HUES64 (cell line): ENCODE data around the gene MKLN1.
"Not testable (repeated sequence)": the region's sequence is repeated elsewhere in the genome, so short reads cannot be mapped to it uniquely, and the experiment has no call there.

ENCODE experiments used
- H3K27ac ChIP-seq: 2 replicates; pipeline ENCODE4 v1.7.0; 2013; ENCODE audit warnings: low read depth, low read length, inconsistent platforms
- H3K27me3 ChIP-seq: 2 replicates; pipeline ENCODE4 v1.6.1; 2013; ENCODE audit warnings: mild to moderate bottlenecking, low read length; ENCODE audit not compliant: insufficient read depth
- H3K36me3 ChIP-seq: 2 replicates; pipeline ENCODE4 v1.6.1; 2013; ENCODE audit warnings: mild to moderate bottlenecking, low read length; ENCODE audit not compliant: insufficient read depth
- H3K4me1 ChIP-seq: 2 replicates; pipeline ENCODE4 v1.6.1; 2013; ENCODE audit warnings: mild to moderate bottlenecking, low read length, moderate library complexity; ENCODE audit not compliant: insufficient read depth
- H3K4me3 ChIP-seq: 2 replicates; pipeline ENCODE4 v1.5.1; 2013; ENCODE audit warnings: mild to moderate bottlenecking, low read length, moderate library complexity
- H3K9ac ChIP-seq: 2 replicates; pipeline ENCODE4 v1.6.1; 2013; ENCODE audit warnings: mild to moderate bottlenecking, low read depth, low read length
- H3K9me3 ChIP-seq: 2 replicates; pipeline ENCODE4 v1.6.1; 2013; ENCODE audit warnings: low read depth, low read length; ENCODE audit not compliant: insufficient read depth
- whole genome bisulfite sequencing: fragments of 150-250, 120-280 bp; methylation state at CpG from one replicate; pipeline ENCODE4 v1.1.7; 2013; ENCODE audit warnings: missing lambda C conversion rate; 5-methylcytosine and 5-hydroxymethylcytosine counted together

The MKLN1 gene

DNA sequence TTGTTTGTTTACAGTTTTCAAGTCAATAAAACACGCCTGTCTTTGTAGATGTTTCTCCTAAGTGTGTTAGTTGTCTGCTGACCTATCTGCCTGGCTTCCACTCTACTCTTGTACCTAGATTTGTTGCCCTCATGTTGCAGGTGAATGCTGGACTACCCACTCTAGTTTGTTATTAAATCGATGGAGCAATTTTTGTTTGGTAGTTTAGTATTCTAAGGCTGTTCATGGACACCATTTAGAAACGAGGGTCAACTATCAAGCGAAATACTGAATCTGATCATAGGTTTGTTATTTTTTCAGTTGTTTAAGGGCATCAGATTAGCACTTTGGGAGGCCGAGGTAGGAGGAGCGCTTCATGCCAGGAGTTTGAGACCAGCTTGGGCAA lies 29.1 kb upstream of the MKLN1 start:
- H3K4me1 ChIP-seq = peaks cover 18% of the 10 kb centered on the region
- no peak overlapping the region for H3K4me3 ChIP-seq
- H3K9me3 ChIP-seq = no peaks in the 10 kb centered on the region
- no peaks in the 10 kb centered on the region for H3K27me3 ChIP-seq
- no peak overlapping the region for H3K27ac ChIP-seq
- 94% methylated on average over 6 of the region's 6 CpGs for WGBS
- no peaks in the 10 kb centered on the region for H3K36me3 ChIP-seq
- no peak overlapping the region for H3K9ac ChIP-seq

GRCh38 chr7:131299074-131299473 lies 28.6 kb upstream of the MKLN1 start:
- H3K4me1 ChIP-seq = peaks cover 18% of the 10 kb centered on the region
- no peak overlapping the region for H3K9ac ChIP-seq
- H3K27ac ChIP-seq = no peak overlapping the region

DNA sequence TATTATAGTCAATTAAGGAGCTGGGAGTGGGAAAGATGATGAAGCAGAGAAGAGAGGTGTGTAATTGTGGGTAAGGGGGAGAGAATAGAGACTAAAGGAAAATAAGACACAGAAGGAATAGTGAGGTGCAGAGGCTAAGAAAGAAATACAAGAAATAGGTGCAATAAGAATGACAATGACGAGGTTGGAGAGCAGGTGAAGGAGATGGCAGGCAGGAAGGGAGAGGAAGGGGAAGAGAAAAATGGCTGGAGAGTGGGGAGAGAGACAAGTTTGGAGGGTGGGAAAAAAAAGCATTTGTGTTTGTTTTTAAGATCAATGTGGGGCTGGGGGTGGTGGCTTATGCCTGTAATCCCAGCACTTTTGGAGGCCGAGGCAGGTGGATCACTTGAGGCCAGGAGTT lies 27.6 kb upstream of the MKLN1 start:
- no peaks in the 10 kb centered on the region for H3K27me3 ChIP-seq
- WGBS = 71% methylated on average over 2 of the region's 2 CpGs
- H3K9me3 ChIP-seq = no peaks in the 10 kb centered on the region
- no peak overlapping the region for H3K27ac ChIP-seq
- no peak overlapping the region for H3K9ac ChIP-seq
- no peaks in the 10 kb centered on the region for H3K36me3 ChIP-seq
- H3K4me3 ChIP-seq = no peak overlapping the region
- H3K4me1 ChIP-seq = peaks cover 18% of the 10 kb centered on the region

More at GRCh38 chr7:131299074-131299473, 28.6 kb upstream of the MKLN1 start:
- no peaks in the 10 kb centered on the region for H3K9me3 ChIP-seq
- no peak overlapping the region for H3K4me3 ChIP-seq
- H3K36me3 ChIP-seq = no peaks in the 10 kb centered on the region
- H3K27me3 ChIP-seq = no peaks in the 10 kb centered on the region

DNA sequence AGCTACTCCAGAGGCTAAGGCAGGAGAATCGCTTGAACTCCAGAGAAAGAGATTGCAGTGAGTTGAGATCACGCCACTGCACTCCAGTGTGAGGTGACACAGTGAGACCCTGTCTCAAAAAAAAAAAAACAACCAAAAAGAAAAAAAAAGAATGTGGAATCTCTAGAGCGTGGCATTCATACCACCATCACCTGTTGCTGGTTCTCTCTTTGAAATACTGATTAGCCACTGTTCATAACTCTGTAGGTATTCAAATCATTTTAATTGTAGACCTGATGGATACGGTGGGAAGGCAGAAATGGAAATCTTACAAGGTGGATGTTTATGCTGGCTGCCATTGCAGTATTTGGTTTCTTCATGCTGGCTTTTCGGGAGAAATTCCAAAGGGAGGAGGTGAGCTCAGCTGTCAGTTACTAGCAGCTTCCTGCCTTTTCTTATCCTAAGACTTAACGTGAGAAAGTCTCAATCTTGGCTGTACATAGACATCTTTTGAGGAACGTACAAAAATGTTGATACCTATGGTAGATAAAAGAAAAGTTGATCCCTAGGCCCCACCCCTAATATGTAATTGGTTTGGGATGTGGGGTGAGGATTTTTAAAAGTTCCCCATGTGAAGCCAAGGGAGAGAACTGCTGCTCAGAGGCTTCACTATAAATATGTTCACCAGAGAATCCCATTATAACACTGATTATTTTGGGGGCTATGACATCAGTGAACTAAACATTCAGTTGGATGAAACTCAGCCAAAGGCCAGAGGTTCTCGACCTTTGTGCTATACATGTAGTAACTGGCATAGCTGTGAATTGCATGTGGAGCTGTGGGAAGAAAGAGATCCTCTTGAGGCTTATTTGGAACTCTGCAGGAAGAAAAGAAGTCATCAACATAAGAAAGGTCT lies 26.9 kb upstream of the MKLN1 start:
- Histone ChIP-seq H3K36me3 (no peaks in the 10 kb centered on the region), H3K4me1 (peaks cover 18% of the 10 kb centered on the region), H3K9me3 (no peaks in the 10 kb centered on the region), H3K9ac (no peak overlapping the region), H3K27me3 (no peaks in the 10 kb centered on the region), H3K4me3 (no peak overlapping the region), H3K27ac (no peak overlapping the region; the same call in 1 of the 2 replicates)
- 52% methylated on average over 7 of the region's 8 CpGs for WGBS

DNA sequence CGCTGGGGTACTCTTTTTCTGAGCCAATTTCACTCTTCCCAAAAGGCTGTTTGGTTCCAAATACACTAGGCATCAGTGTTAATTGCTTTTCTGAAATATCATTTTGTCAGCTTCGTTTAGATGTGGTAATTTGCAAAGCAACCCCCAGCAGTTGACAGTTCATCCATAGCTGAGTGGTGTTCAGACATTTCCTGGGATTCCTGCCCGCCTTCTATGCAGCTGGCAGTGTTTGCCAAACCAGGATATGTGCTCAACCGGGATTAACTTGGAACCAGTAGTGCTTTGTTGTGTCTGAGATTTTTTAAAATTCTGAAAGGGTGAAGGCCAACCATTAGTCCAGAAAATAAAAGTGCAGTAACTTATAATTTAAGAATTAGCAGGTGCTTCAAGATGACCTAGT lies 25.2 kb upstream of the MKLN1 start:
- 94% methylated on average over 4 of the region's 4 CpGs for WGBS
- H3K9me3 ChIP-seq = peaks cover 13% of the 10 kb centered on the region
- peaks cover 18% of the 10 kb centered on the region for H3K4me1 ChIP-seq
- H3K27ac ChIP-seq = no peak overlapping the region
- H3K27me3 ChIP-seq = no peaks in the 10 kb centered on the region
- no peaks in the 10 kb centered on the region for H3K36me3 ChIP-seq
- no peak overlapping the region for H3K4me3 ChIP-seq
- H3K9ac ChIP-seq = no peak overlapping the region

GRCh38 chr7:131302876-131303707 lies 24.6 kb upstream of the MKLN1 start:
- 82% methylated on average over 8 of the region's 8 CpGs for WGBS
- Histone ChIP-seq H3K27me3 (no peaks in the 10 kb centered on the region), H3K9me3 (peaks cover 18% of the 10 kb centered on the region), H3K27ac (no peak overlapping the region), H3K36me3 (no peaks in the 10 kb centered on the region), H3K4me1 (peaks cover 18% of the 10 kb centered on the region), H3K4me3 (no peak overlapping the region), H3K9ac (no peak overlapping the region)

GRCh38 chr7:131305152-131305551 lies 22.5 kb upstream of the MKLN1 start:
- Histone ChIP-seq H3K27ac (no peak overlapping the region), H3K9me3 (peaks cover 26% of the 10 kb centered on the region), H3K4me3 (no peak overlapping the region), H3K36me3 (no peaks in the 10 kb centered on the region), H3K27me3 (no peaks in the 10 kb centered on the region), H3K9ac (no peak overlapping the region), H3K4me1 (peaks cover 15% of the 10 kb centered on the region)

- not testable (repeated sequence) for H3K27ac ChIP-seq, H3K27me3 ChIP-seq, H3K4me1 ChIP-seq, H3K4me3 ChIP-seq, H3K36me3 ChIP-seq, H3K9ac ChIP-seq
- WGBS = 94% methylated on average over 3 of the region's 3 CpGs
- H3K9me3 ChIP-seq = peaks cover 35% of the 10 kb centered on the region
Measured at GRCh38 chr7:131306041-131306440, 21.6 kb upstream of the MKLN1 start.

DNA sequence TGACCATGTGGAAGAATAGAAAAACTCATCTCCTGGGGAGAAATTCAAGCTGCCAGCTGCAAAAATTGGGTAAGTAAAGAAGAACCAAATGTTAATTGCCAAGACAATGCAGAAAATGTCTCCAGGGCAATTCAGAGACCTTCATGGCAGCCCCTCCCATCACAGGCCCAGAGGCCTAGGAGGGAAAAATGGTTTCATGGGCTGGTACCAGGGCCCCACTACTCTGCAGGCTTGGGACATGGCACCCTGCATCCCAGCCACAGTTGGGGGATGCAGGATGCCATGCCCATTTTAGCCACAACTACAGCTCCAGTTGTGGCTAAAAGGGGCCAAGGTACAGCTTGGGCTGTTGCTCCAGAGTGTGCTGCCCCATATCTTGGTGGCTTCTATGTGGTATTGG lies 20.9 kb upstream of the MKLN1 start:
- H3K9me3 ChIP-seq = peaks cover 42% of the 10 kb centered on the region
- no peak overlapping the region for H3K27ac ChIP-seq
- H3K4me3 ChIP-seq = no peak overlapping the region
- no peaks in the 10 kb centered on the region for H3K27me3 ChIP-seq
- H3K9ac ChIP-seq = no peak overlapping the region
- 0 out of 2 replicates have a peak, but pooled peaks cover under 1% of the 10 kb centered on the region for H3K4me1 ChIP-seq
- no peaks in the 10 kb centered on the region for H3K36me3 ChIP-seq

DNA sequence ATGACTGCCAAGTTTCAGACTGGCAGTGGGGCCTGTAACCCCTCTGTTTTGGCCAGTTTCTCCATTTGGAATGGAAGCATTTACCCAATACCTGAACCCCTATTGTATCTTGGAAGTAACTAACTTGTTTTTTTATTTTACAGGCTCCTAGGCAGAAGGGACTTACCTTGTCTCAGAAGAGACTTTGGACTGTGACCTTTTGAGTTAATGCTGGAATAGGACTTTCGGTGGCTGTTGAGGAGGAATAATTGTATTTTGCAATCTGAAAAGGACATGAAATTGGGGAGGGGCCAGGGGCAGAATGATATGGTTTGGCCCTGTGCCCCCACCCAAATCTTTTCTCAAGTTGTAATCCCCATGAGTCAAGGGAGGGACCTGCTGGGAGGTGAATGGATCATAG lies 20.0 kb upstream of the MKLN1 start:
- H3K4me1 ChIP-seq = no peaks in the 10 kb centered on the region
- WGBS = 96% methylated on average over 1 of the region's 1 CpG
- no peaks in the 10 kb centered on the region for H3K36me3 ChIP-seq
- H3K27me3 ChIP-seq = no peaks in the 10 kb centered on the region
- no peak overlapping the region for H3K9ac ChIP-seq
- no peak overlapping the region for H3K27ac ChIP-seq
- H3K4me3 ChIP-seq = no peak overlapping the region
- H3K9me3 ChIP-seq = peaks cover 49% of the 10 kb centered on the region

- no peak overlapping the region for H3K4me3 ChIP-seq
- H3K36me3 ChIP-seq = no peaks in the 10 kb centered on the region
- H3K27ac ChIP-seq = no peak overlapping the region
- WGBS = 57% methylated on average over 1 of the region's 1 CpG
- no peaks in the 10 kb centered on the region for H3K4me1 ChIP-seq
- peaks cover 36% of the 10 kb centered on the region for H3K9me3 ChIP-seq
- no peak overlapping the region for H3K9ac ChIP-seq
- no peaks in the 10 kb centered on the region for H3K27me3 ChIP-seq
Measured at GRCh38 chr7:131312838-131313237, 14.8 kb upstream of the MKLN1 start.
